H1 (cell line): ENCODE data around the gene LIMK2. TPM values are rescaled to one million over a fixed set of nuclear protein-coding genes. Genes with fewer than 3 reads are reported as not detected.

ENCODE experiments used
- CBX5 ChIP-seq: fragments of 300-800, 300-1000 bp; sonication (generic); IDR thresholded peaks from 2 replicates; pipeline ENCODE4 v1.7.1; 2016; ENCODE audit warnings: antibody characterized with exemption, low read length, low read depth
- E2F6 ChIP-seq: IDR thresholded peaks from 2 replicates; pipeline ENCODE4 v1.6.1; 2012; ENCODE audit warnings: inconsistent platforms
- KDM4A ChIP-seq: IDR thresholded peaks from one replicate; pipeline ENCODE4 v1.7.1; 2012; ENCODE audit warnings: low read depth, mild to moderate bottlenecking, moderate library complexity, low read length, inconsistent platforms; ENCODE audit not compliant: severe bottlenecking
- KDM5A ChIP-seq: fragments of 200-600 bp; IDR thresholded peaks from 2 replicates; pipeline ENCODE4 v1.7.1; 2012; ENCODE audit warnings: mild to moderate bottlenecking, low read length, inconsistent platforms, mixed read lengths
- SAP30 ChIP-seq: fragments of 300-600 bp; sonication (generic); IDR thresholded peaks from 2 replicates; pipeline ENCODE4 v1.7.1; 2012; ENCODE audit warnings: low read length, moderate library complexity, mild to moderate bottlenecking, inconsistent platforms; ENCODE audit not compliant: insufficient read depth, insufficient replicate concordance
- SRF ChIP-seq: IDR thresholded peaks from 2 replicates; pipeline ENCODE4 v1.6.1; 2011; ENCODE audit warnings: mild to moderate bottlenecking, low read depth, low read length, moderate library complexity
- TAF7 ChIP-seq: optimal IDR thresholded peaks from 2 replicates; pipeline ENCODE3; 2011; ENCODE audit warnings: low read depth, mild to moderate bottlenecking, inconsistent platforms, low read length, moderate library complexity, borderline replicate concordance
- USF2 ChIP-seq: IDR thresholded peaks from 2 replicates; pipeline ENCODE4 v1.6.1; 2011; ENCODE audit warnings: low read length, improper control_type of control experiment
- YY1 ChIP-seq: IDR thresholded peaks from 2 replicates; pipeline ENCODE4 v1.6.1; 2011; ENCODE audit warnings: low read depth, mild to moderate bottlenecking, low read length
- polyA plus RNA-seq, 7 experiments: library from polyadenylated mRNA; depleted of rRNA in 3 of 7; stranded (reverse) in 5 of 7; unstranded in 2 of 7; fragments of >200 nt in 5 of 7; fragments of 200-250 nt in 2 of 7; gene quantifications; 1 replicate in 5 of 7; 2 replicates in 1 of 7; 4 replicates in 1 of 7; pipeline versions ENCODE4 v1.2.1 to v1.2.3, GENCODE V29; 2011 to 2013; ENCODE audit warnings: missing spikeins in 2 of 7, mixed read lengths in 2 of 7
- total RNA-seq: library from RNA; stranded (reverse); fragmentation: NEBNext Ultra II Directional; extraction: Animal tissue kit (Norgen Biotek cat#: 25700); gene quantifications from 2 replicates; pipeline ENCODE4 v1.2.1, GENCODE V29; 2021

Gene LIMK2
- total and polyA plus RNA-seq, 2 of the 8 experiments (the other 6 are each of a cell fraction or from before 2014, with no cell fraction given), result 13.2 to 37.6 TPM

GRCh38 chr22:31211862-31212730 lies at the start of gene LIMK2 (continued):
- no peak for TF ChIP-seq CBX5
- 0 out of 2 replicates have a peak, but pooled peaks have one; percentile 11 for TF ChIP-seq KDM5A
- TF ChIP-seq SAP30, result no peak
- no peak for TF ChIP-seq SRF
- TF ChIP-seq TAF7, result peak; percentile 47
- TF ChIP-seq KDM4A, result no peak
- TF ChIP-seq YY1, result peak; percentile 8; the same call in 1 of the 2 replicates
- peak; percentile 62 for TF ChIP-seq E2F6
- no peak for TF ChIP-seq USF2
